ENCODE data around the gene SSMEM1.
"Not testable (repeated sequence)": the region's sequence is repeated elsewhere in the genome, so short reads cannot be mapped to it uniquely, and the experiment has no call there.

SSMEM1 gene

GRCh38 chr7:130208516-130208915 is 856 bp downstream of the SSMEM1 start:
- DNase-seq (ENCODE audit: low read depth): no peak
- no peak overlapping the region for H3K4me3 ChIP-seq (ENCODE audit: low read depth, low read length)

GRCh38 chr7:130210181-130210935 is 2.7 kb downstream of the SSMEM1 start:
- no peak overlapping the region for H3K4me3 ChIP-seq (ENCODE audit: low read depth, low read length)

GRCh38 chr7:130213828-130214227 is 6.2 kb downstream of the SSMEM1 start:
- H3K4me3 ChIP-seq (ENCODE audit: low read depth, low read length): no peak overlapping the region
- DNase-seq (ENCODE audit: low read depth): no peak

More at GRCh38 chr7:130210181-130210935, 2.7 kb downstream of the SSMEM1 start:
- DNase-seq (ENCODE audit: low read depth): no peak

GRCh38 chr7:130216025-130216424 is 8.4 kb downstream of the SSMEM1 start:
- DNase-seq (ENCODE audit: low read depth): no peak
- H3K4me3 ChIP-seq (ENCODE audit: low read depth, low read length): no peak overlapping the region

GRCh38 chr7:130216750-130217149 is 9.1 kb downstream of the SSMEM1 start:
- no peak overlapping the region for H3K4me3 ChIP-seq (ENCODE audit: low read depth, low read length)
- no peak for DNase-seq (ENCODE audit: low read depth)

- DNase-seq (ENCODE audit: low read depth): no peak
- no peak overlapping the region for H3K4me3 ChIP-seq (ENCODE audit: low read depth, low read length)
These were observed 11.4 kb downstream of the SSMEM1 start for GRCh38 chr7:130218806-130219620.

- H3K4me3 ChIP-seq (ENCODE audit: low read depth, low read length): no peak overlapping the region
- DNase-seq (ENCODE audit: low read depth): no peak
These were observed 12.2 kb downstream of the SSMEM1 start for GRCh38 chr7:130219871-130220270.

- H3K4me3 ChIP-seq (ENCODE audit: low read depth, low read length): no peak overlapping the region
These were observed 14.1 kb downstream of the SSMEM1 start for GRCh38 chr7:130221746-130222145.

GRCh38 chr7:130223646-130224045 is 16.0 kb downstream of the SSMEM1 start:
- DNase-seq (ENCODE audit: low read depth): no peak
- H3K4me3 ChIP-seq (ENCODE audit: low read depth, low read length): no peak overlapping the region

More at GRCh38 chr7:130221746-130222145, 14.1 kb downstream of the SSMEM1 start:
- no peak for DNase-seq (ENCODE audit: low read depth)

GRCh38 chr7:130224210-130224609 is 16.6 kb downstream of the SSMEM1 start:
- no peak for DNase-seq (ENCODE audit: low read depth)
- no peak overlapping the region for H3K4me3 ChIP-seq (ENCODE audit: low read depth, low read length)

GRCh38 chr7:130224923-130225322 is 17.3 kb downstream of the SSMEM1 start:
- H3K4me3 ChIP-seq (ENCODE audit: low read depth, low read length); DNase-seq (ENCODE audit: low read depth): not testable (repeated sequence)

GRCh38 chr7:130226333-130226732 is 18.7 kb downstream of the SSMEM1 start:
- DNase-seq (ENCODE audit: low read depth): no peak
- H3K4me3 ChIP-seq (ENCODE audit: low read depth, low read length): no peak overlapping the region

- no peak overlapping the region for H3K4me3 ChIP-seq (ENCODE audit: low read depth, low read length)
These were observed 20.4 kb downstream of the SSMEM1 start for GRCh38 chr7:130227883-130228575.

GRCh38 chr7:130228840-130229502 is 21.3 kb downstream of the SSMEM1 start:
- H3K4me3 ChIP-seq (ENCODE audit: low read depth, low read length): no peak overlapping the region
- DNase-seq (ENCODE audit: low read depth): no peak

More at GRCh38 chr7:130227883-130228575, 20.4 kb downstream of the SSMEM1 start:
- DNase-seq (ENCODE audit: low read depth): no peak

- DNase-seq (ENCODE audit: low read depth); H3K4me3 ChIP-seq (ENCODE audit: low read depth, low read length): not testable (repeated sequence)
These were observed 22.3 kb downstream of the SSMEM1 start for GRCh38 chr7:130229981-130230380.

- no peak for DNase-seq (ENCODE audit: low read depth)
- no peak overlapping the region for H3K4me3 ChIP-seq (ENCODE audit: low read depth, low read length)
These were observed 24.1 kb downstream of the SSMEM1 start for GRCh38 chr7:130231792-130232191.

GRCh38 chr7:130232209-130232608 is 24.5 kb downstream of the SSMEM1 start:
- DNase-seq (ENCODE audit: low read depth): no peak
- no peak overlapping the region for H3K4me3 ChIP-seq (ENCODE audit: low read depth, low read length)

GRCh38 chr7:130234078-130234477 is 26.4 kb downstream of the SSMEM1 start:
- no peak overlapping the region for H3K4me3 ChIP-seq (ENCODE audit: low read depth, low read length)

GRCh38 chr7:130236361-130236760 is 28.7 kb downstream of the SSMEM1 start:
- DNase-seq (ENCODE audit: low read depth): not testable (repeated sequence)

More at GRCh38 chr7:130234078-130234477, 26.4 kb downstream of the SSMEM1 start:
- no peak for DNase-seq (ENCODE audit: low read depth)

More at GRCh38 chr7:130236361-130236760, 28.7 kb downstream of the SSMEM1 start:
- H3K4me3 ChIP-seq (ENCODE audit: low read depth, low read length): not testable (repeated sequence)

All from skeletal muscle cell (primary cell).